Activated CD8-positive, alpha-beta memory T cell treated with anti-CD3 and anti-CD28 coated beads, Interleukin-2, amount 50 U/mL, for 24 hours (primary cell): ENCODE measurements around the gene KLK11.
A peak's percentile ranks its signal among the peaks of the same experiment; 100 is the strongest.

Source experiments
- DNase-seq: peaks from one replicate; pipeline ENCODE4 v3.0.0-alpha.2; 2020; ENCODE audit errors: extremely low read depth

KLK11 gene

DNA sequence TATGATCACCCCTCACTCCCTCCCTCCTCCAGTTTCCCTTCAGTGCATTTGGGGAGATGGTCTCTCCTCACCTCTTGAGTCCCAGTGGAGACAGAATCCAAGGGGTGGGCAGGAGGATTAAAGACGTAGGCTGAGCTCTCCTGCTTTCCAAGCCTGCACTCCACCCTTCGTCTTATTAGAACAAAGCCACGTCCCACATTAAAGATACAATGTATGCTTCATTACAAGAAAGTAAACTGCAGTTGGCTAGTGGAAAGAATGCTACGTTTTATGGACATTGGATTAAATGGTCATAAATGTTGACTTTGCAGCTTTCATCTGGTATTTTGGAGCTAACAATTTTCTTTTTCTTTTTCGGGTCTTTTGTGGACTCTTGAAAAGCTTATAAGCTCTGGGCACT is 1.5 kb upstream of the KLK11 start:
- no peak for DNase-seq

DNA sequence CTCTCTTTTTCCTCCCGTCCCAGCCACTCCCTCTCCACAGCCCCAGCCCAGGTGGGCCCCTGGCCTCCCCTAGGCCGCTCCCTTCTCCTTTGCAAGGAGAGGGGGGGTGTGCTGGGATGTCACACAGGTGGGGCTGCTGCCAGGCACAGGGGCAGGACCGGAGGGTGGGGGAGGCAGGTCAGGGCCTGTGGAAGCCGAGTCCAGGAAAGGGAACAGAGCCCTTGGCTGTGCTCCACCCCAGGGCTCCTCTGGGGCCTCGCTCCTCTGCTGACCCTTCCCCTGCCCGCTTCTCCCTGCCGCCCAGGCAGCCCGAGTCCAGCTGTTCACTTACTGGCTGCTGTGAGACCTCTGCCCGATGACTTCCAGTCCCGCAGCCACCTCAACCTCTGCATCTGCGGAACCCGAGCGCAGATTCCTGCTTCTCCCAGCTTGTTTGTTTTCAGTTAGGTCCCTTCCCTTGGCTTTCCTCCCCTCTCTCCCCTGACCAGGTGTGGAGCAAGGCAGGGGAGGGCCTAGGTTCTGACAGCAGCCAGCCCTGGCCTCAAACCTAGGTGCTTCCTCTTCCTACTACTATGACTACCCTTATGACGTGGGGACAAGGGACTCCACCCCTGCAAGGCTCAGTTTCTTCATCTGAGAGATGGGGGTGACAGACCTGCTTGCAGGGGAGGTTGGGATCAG is 850 bp upstream of the KLK11 start:
- DNase-seq = no peak

DNA sequence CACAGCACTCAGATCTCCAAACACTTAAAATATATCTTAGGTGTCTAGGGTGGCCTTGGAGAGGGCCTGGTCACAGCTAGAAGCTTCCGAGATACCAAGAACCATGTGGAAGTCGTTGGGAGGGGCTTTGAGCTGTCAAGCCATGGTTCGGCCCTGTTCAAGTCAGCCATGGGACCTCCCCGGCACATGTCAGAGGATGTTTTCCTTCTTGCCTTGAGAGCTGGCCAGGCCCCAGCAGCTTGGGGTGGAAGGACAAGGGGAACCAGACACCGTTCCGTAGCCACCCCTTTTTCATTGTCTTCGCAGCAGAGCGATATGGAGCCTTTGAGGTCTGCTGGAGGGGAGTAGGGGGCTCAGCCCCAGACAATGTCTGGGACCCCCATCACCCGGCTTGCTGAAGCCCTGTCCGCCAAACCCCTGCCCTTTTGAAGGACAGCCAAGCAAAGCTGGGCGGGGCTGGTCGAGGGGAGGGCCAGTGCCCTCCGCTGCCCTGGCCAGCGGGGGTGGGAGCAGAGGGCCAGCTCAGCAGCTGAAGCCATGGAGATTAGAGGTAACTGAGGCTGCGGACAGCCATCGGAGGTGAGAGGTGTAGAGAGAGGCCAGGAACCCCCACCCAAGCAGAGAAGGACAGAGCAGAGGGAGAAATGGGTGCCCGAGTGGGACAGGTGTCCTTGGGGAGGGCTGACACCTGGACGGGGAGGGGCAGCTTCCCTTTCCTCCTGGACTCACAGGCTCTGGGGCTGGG is 435 bp downstream of the KLK11 start:
- no peak for DNase-seq

DNA sequence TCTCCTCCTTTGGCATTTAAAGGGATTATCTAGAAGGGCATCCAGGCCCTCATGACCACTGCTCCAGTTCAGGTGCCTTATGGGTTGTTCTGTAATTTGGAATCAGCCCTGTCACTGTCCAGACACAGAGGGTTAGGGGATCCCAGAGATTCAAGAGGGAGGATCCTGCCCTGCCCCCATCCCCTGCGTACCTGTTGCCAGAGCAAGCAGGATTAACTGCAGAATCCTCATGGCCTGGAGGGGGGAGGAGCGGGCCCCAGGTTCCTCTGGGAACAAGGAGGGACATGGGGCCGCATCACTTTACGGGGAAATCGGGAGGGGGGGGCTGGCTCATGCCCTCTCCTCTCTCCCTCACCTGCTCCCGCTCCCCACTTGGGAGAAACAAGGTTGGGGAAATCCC is 1.0 kb downstream of the KLK11 start:
- no peak for DNase-seq

DNA sequence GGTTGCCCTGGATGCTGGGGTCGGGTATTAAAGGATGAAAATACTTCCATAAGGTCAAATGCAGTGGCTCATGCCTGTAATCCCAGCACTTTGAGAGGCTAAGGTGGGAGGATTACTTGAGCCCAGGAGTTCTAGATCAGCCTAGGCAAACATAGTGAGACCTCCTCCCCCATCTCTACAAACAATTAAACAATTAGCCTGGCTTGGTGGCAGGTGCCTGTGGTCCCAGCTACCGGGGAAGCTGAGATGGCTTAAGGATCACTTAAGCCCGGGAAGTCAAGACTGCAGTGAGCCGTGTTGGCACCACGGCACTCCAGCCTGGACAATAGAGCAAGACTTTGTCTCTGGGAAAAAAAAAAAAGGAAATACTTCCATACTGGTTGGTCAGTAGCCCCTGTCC is 1.5 kb downstream of the KLK11 start:
- DNase-seq = no peak

DNA sequence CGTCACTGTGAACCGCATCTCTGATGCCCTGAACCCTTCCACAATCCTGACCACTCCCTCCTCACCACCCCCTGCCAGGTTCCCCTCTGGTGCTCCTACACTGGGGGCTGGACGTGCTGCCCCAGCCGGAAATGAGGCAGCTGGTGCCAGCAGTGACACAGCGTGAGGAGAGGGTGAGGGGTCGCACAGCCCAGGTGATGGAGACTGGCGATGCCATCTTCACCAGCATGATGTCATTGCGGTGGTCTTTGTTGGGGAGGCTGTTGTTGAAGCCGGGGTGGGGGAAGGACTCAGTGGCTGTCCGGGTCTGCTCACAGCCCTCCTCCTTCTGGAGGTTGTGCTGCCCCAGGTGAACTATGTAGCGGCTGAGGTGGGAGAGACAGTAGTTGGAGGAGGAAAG is 2.5 kb downstream of the KLK11 start:
- DNase-seq = no peak

DNA sequence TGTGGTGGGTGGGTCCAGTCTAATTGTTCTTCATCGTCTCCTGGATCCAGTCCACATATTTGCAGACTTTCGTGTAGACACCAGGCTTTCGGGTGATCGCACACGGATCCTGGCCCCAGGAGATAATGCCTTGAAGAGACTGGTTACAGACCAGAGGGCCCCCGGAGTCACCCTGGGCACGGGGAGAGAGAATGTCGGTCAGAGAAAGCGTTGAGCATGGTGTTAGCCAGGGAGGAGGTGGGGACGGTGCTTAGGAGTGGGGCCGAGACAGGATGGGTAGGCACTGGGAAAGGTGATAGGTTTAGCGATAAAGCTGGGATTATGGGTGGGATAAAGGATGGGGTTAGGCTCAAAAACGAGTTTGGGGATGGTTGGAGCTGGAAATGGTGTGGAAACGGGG is 3.9 kb downstream of the KLK11 start:
- no peak for DNase-seq

DNA sequence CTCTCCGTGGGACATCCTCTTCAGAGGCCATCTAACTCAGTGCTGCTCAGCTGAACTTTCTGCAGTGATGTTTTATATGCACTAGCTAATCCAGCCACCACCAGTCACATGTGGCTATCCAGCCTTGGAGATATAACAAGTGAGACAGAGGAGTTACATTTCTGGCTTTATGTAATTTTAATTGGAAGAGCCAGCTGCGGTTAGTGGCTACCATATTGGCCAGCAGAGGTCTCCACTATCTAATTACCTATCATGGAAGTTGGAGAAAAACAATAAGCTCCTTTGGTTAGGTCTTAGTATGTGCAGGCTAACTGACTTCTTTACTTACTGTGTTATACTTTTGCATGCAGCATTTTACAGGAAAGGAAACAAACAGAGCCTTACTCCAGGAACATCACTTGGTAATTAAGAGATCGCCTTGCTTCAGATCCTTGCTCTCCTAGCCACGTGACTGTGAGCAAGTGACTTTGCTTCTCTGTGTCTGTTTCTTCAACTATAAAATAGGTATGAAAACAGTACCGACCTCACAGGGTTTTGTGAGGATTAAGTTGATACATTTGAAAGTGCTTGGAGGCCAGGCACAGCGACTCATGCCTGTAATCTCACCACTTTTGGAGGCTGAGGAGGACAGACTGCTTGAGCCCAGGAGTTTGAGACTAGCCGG is 5.3 kb downstream of the KLK11 start:
- DNase-seq = no peak

DNA sequence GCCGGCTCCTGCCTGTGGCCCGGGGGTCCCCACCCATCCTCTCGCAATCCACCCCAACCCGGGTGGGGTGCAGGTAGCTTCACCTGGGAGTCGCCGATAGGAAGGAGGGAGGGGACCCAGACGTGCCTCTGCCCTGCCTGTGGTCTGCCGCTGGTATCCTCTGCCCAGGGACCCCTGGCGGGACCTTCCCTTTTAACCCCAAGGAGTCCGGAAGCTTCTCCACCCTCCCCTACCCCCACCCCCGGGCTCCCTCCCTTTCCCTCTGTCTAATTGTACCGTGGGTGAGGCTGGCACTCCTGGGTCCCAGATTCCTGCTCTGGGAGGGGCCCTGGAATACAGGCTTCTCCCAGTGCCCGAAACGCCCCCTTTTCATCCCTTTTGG is 6.9 kb downstream of the KLK11 start, which contains the start of gene KLK10:
TSS of gene KLK10 (minus strand) at position 166 of the 382 bp plus-strand sequence. CDS start 579 bp downstream, outside the sequence.
- no peak for DNase-seq

DNA sequence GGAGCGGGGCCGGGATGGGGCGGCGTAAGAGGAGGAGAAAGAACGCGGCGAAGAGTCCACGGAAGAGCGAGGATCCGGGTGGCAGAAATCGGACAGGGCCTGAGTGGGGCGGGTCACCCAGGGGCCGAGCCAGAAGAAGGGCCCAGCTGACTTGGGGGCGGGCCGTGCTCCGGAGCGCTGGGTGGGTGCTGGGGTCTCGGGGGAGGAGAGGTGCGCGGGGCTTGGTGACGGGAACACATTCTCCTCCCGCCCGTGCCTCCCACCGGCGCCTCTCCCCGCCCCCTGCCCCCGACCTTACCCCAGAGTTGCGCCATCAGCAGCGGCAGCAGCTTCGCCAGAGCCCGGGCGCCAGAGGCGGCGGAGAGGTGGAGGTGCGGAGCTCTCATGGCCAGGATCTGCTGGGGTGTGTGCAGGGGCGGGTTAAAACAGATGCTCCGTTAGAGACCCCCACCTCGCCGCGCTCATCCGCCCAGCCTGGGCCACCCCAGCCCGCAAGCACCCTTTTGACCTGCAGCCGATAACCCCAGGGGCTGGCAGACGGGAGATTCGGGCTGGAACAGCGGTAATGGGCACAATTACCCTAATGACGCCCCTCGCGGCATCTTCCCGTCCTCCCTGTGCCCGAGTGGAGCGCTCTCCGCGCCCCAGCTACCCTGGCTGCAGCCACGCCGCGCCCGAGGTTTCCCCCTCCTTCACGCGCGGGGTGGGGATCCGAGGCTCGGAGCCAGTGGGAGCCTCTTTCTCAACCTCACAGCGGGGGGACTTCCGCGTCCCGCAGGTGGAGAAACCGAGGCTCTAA is 7.5 kb downstream of the KLK11 start:
- no peak for DNase-seq

DNA sequence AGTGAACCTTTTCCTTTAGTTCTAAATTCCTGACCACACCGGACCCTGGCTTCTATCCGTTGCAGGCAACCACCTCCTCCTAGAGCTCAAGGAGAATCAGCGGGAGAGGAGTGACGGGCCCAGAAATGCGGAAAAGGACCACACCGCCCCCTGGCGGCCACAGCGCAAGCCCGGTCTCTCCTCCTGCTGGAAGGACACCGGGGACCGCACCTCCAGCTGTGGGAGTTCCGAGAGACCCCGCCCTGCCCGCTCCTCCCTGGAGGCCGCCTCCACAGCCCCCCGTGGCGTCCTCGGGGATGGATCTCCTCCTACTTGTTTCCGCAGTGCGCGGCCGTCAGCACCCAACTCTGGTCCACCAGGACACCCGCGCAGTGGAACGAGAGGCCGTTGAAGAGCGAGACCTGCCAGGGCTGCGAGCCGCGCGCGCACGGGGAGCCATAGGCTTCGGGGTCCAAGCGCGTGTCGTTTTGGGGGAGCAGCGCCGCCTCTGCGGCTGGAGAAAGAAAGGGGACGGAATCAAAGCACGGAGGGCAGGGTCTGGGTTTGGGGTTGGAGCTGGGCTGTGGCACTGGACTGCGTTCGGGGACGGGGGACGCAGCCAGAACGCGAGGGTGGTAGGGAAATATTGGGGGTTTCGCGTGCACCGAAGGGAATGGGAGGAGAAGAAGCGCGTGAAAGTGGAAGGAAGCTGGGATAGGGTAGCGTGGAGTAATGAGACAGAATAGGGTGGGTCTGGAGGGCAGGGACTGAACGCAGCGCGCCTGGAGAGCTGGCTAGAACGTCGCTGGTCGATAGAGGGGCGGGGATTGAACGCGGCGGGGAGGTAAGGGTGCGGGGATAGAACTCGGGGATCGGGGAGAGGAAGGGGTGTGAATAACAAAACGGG is 9.4 kb downstream of the KLK11 start:
- peak; percentile 5 for DNase-seq

DNA sequence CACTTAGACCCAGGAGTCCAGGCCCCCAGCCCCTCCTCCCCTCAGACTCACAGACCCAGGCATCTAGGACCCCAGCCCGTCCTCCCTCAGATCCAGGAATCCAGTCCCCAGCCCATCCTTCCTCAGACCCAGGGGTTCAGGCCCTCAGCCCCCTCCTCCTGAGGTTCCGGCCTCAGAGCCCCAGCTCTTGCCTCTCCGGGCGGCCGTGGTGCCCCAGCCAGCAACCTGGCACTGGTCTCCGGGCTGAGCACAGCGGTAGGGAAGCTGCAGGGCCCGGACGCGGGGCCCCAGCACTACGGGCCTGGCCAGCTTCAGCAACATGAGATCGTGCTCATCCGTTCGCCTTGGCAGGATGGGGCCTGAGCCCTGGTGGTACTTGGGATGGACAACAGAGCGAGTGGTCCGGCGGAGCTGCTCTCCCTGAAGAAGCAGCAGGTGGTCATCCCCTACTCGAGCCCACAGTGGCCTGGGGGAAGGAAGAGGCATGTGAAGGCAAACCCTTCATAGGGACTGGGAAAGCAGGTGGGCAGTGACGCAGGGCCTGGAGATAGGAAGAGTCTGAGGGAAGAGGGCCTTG is 10.6 kb downstream of the KLK11 start:
- DNase-seq = no peak

DNA sequence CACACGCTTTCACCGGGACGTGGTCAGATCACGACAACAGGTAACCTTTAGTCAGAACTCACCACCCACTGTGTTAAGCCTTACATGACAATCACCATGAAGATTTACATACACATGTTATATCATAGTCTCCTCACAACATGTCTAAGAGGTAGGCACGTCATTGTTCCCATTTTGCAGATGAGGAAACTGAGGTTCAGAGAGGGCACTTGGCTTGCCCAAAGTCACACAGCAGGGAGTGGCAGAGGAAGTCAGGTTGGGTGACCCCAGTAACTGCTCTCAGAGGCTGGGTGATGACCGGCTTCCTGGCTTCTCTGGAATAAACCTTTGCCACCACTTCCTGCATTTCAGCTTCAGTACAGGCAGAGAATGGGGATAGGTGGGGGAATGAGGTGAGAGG is 12.2 kb downstream of the KLK11 start:
- no peak for DNase-seq

DNA sequence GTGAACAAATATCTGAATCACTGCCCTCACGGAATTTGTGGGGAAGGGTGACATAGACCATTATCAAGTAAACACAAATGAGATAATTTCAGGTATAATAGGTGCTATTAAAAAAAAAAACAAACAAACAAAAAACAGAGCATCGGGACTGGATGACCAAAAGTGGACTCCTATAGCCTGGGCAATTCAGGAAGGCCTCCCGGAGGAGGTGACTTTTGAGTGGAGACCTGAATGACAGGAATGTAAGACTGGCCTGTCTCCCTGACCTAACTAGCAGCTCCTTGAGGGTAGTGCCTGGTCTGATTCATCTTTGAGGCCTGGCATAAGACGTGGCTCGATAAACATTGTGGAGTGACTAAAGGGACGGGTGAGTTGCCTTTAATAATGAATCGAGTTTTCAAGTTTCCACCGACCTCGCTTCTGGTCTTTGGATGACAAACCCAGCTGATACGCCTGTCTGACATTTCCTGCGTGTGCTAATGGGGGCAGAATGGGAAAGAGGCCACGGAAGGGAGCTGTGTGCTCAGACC is 13.7 kb downstream of the KLK11 start:
- DNase-seq = no peak

DNA sequence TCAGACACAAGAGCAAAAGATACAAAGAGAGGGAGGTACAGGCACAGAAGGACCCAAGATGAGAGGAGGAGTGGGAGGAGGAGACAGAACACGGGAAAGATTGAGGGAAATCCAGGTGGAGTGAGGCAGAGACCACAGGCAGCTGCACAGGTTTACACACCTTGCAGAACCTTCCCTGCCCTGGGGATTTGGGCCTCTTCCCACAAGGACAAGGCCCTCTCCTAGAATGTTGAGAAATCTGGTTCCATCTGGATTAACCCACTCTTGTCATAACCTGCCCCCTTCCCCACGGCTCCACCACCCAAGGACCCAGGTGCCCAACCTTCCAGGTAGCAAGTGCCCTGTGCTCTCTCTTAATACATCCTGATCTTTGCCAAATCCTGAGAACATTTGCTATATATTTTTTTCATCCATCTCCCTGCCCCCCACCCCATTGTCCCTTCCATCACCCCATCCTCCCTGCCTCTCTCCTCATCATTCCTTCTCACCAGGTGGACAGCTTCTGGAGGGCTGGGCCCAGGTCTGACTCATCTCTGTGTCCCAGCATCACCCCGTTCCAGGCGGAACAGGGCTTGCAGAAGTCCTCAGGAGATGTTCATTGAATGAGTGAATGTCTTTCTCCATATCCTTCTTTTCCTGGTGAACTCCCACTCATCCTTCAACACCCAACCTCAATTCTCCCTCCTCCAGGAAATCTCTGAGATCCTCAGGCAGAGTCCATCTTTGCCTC is 16.2 kb downstream of the KLK11 start:
- DNase-seq = no peak

DNA sequence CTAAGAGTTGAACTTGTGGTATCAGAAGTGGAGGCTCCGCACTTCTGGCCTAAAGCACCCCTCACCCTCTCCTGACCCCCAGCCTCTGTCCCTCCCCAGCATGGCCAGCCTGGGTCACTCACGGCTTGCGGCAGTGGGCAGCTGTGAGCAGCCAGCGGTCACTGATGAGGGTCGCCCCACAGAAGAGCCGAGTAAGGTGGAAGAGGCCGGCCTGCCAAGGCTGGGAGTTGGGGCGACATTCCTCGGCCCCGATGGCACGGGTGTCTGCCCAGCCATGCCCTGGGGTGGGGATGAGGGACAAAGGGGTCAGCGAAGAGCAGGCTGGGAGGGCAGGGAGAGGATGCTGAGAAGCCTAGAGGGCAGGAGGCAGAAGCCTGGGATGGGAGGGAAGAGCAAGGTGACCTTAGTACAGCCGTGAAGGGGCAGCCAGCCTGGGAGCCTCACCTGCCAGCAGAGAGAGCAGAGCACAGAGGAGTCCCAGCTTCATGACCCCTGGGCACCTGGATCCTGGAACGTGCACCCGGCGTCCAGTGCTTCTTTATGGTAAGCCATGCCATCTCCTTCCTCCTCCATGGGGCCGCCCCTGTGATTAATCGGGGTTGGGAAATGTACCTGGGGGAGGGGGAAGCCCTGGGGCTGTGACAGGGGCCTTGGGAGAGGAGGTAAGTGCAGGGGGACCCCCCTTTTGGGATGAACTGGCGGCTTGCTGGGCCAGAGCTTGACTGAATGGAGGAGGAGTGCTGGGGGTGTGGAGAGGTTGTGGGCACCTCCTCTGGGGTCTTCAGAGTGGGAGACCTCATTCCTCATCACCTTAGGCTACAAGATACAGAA is 17.1 kb downstream of the KLK11 start:
- no peak for DNase-seq

DNA sequence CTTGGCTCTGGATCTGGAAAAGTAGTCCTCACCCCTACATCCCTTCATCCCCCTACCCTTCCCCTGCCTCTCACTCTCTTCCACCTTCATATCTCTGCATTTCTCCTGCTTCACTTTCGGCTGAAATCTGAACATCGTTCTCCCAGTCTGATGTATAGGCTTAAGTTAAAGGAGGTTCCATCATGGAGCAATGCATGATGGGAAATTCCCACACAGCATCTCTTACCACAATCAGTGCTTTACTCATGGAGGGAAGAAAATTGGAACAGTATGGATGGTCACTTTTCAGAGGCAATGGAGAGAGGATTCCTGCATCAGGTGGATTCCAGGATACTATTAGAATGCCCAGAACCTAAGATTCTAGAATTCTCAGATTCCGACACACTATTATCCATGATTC is 18.9 kb downstream of the KLK11 start:
- DNase-seq = no peak

DNA sequence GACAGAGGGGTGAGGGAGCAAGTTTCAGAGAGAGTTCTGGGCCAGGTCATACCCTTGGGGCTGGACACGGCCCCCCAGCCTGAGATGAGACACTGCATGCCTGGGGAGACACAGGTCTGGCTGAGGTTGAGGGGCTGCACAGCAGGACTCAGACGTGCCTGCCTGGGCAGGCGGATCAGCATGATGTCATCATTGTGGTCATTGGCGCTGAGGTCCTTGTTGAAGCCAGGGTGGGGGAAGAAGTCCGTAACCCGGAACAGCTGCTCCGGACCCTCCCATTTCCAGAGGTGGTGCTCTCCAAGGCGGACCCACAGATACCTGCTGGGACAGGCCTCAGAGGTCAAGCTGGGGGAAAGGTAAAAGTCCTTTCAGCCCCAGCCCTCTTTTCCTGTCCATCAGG is 20.0 kb downstream of the KLK11 start:
- DNase-seq = no peak

DNA sequence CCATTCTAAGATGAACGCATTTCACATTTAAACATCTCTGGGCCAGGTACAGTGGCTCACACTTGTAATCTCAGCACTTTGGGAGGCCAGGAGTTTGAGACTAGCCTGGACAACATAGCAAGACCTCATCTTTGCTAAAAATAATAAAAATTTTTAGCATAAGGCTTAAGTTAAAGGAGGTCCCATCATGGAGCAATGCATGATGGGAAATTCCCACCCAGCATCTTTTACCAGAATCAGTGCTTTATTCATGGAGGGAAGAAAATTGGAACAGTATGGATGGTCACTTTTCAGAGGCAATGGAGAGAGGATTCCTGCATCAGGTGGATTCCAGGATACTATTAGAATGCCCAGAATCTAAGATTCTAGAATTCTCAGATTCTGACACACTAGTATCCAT is 21.2 kb downstream of the KLK11 start:
- DNase-seq = no peak
